Glomerular visceral epithelial cell (primary cell): ENCODE measurements around the gene RERE.
"Not testable (repeated sequence)": the region's sequence is repeated elsewhere in the genome, so short reads cannot be mapped to it uniquely, and the experiment has no call there.

Experiments used
- DNase-seq: peaks from one replicate; pipeline ENCODE4 v3.0.0-alpha.2; 2016; ENCODE audit errors: extremely low spot score

The RERE gene

GRCh38 chr1:8752921-8753713 lies 64.3 kb downstream of the RERE start:
- DNase-seq, result no peak

GRCh38 chr1:8752411-8752810 lies 65.0 kb downstream of the RERE start:
- DNase-seq, result no peak

DNA sequence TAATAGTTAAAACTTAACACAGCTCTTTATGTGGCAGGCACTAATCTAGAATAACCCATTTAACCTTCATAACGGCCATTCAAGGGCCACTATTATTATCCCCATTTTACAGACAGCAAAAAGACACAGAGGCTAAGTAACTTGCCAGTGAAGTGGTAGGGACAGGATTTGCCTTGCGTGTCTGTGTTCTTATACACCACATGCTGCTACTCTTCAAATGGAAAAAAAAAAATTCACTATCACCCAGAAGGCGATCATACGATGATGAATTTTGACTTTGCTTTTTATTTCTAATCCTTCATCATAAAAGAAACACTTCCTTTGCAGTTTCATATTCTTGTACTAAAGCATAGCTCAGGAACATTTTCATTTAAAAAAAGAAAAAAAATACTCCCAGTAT lies 65.5 kb downstream of the RERE start:
- no peak for DNase-seq

- no peak for DNase-seq
These were observed 69.3 kb downstream of the RERE start for GRCh38 chr1:8747879-8748825.

GRCh38 chr1:8746554-8746953 lies 70.9 kb downstream of the RERE start:
- peak; percentile 38 for DNase-seq

DNA sequence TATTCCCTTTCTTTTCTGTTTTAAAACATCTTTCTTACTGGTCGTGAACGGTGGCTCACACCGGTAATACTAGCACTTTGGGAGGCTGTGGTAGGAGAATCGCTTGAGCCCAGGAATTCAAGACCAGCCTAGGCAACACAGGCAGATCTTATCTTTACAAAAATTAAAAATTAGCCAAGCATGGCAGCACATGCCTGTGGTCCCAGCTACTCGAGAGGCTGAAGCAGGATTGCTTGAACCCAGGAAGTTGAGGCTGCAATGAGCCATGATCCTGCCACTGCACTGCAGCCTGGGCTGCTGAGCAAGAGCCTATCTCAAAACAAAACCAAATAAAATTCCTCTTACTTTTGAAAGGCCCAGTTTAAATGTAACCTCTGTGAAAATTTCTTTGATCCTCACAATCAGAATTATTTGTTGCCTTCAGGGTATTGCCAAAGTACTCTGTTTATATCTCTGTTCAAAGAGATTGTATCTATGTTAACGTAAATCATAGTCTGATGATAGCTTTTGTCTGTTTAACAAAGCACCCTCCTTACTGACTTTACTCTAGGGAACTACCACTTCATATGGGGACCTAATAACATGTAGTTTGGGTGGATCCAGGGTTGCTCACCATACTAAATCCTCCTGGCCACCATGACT lies 71.6 kb downstream of the RERE start:
- peak; percentile 46 for DNase-seq

- no peak for DNase-seq
These were observed 72.1 kb downstream of the RERE start for GRCh38 chr1:8745346-8745745.

- DNase-seq, result peak; percentile 21
These were observed 75.2 kb downstream of the RERE start for GRCh38 chr1:8742022-8742924.

GRCh38 chr1:8740034-8740449 lies 77.4 kb downstream of the RERE start:
- peak; percentile 44 for DNase-seq

- DNase-seq, result no peak
These were observed 78.1 kb downstream of the RERE start for GRCh38 chr1:8739377-8739776.

GRCh38 chr1:8736927-8737326 lies 80.5 kb downstream of the RERE start:
- no peak for DNase-seq

DNA sequence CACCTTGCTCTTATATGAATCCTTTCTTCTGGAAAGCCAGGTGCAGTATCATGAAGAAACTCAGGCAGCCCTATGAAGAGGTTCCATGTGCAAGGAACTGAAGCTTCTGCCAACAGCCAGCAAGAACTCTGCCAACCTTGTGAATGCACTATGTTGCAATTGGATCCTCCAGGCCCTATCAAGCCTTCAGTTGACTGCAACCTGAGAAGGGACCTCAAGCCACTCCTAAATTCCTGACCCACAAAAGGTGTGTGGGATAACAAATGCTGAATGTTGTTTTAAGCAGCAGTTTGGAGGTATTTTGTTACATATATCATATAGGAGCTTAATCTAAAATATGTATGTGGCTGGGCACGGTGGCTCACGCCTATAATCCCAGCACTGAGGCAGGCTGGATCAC lies 84.0 kb downstream of the RERE start:
- no peak for DNase-seq

DNA sequence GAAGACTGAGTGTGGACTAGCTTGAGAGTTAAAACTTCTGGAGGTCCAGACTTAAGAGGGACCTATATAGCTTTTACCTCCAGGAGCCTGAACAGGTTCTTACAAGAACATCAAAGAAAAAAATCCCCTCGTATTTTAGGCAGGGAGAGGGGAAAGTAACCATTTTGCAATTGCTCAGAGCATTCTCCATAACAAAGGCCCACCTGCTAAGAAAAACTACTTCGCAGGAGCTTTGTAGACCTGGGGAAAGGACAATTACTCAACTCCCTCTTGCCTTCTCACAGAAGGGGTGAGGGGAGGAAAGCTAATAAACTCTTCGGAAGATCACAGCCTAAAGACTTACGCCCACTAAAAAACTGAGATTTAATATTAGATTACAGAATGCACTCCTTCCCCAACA lies 86.3 kb downstream of the RERE start:
- DNase-seq, result no peak

DNA sequence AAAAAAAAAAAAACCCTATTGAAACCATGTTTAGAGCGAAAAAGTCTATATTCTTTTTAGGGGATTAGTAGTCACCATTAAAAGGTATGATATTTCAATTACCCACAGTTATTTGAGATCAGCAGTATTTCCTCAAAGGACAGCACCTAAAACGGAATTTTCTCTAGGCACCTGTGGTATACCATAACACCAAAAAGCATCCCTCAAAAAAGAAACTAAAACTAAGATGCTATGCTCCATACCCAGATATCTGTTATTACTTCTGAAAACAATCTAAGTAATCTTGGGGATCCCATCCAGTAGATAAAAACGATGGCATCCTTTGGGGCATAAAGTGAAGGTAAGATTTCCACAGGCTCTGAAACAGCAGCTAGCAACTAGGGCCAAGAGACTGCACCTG lies 89.0 kb downstream of the RERE start:
- no peak for DNase-seq

GRCh38 chr1:8727809-8728213 lies 89.6 kb downstream of the RERE start:
- DNase-seq, result no peak

DNA sequence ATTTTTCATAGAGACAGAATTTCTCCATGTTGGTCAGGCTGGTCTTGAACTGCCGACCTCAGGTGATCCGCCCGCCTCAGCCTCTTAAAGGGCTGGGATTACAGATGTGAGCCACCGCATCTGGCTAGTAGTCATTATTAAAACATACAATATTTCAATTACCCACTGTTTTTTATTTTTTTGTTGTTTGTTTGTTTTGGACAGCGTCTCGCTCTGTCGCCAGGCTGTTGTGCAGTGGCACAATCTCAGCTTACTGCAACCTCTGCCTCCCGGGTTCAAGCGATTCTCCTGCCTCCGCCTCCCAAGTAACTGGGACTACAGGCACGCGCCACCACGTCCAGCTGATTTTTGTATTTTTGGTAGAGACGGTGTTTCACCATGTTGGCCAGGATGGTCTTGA lies 90.1 kb downstream of the RERE start:
- DNase-seq, result not testable (repeated sequence)

DNA sequence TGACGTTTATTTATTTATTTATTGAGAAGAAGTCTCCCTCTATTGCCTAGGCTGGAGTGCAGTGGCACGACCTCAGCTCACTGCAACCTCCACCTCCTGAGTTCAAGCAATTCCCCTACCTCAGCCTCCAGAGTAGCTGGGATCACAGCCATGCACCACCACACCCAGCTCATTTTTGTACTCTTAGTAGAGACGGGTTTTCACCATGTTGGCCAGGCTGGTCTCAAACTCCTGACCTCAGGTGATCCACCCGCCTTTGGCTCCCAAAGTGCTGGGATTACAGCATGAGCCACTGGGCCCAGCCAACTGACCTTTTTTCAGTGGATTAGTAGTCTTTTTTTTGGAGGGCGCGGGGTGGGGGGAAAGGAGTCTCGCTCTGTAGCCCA lies 90.6 kb downstream of the RERE start:
- not testable (repeated sequence) for DNase-seq

GRCh38 chr1:8723010-8723409 lies 94.4 kb downstream of the RERE start:
- DNase-seq, result no peak

DNA sequence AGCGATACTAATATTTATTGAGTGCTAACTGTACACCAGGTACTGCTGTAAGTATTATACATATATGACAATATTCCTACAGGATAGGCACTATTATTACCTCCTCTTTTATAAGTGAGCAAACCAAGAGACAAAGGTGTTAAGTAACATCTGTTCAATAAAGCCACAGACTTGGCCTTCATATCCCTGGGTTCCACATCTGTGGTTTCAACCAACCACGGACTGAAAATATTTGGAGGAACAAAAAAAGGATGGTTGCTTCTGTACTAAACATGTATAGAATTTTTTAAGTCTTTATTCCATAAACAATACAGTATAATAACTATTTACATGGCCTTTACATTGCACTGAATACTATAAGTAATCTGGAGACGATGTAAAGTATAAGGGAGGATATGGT lies 95.1 kb downstream of the RERE start:
- no peak for DNase-seq

DNA sequence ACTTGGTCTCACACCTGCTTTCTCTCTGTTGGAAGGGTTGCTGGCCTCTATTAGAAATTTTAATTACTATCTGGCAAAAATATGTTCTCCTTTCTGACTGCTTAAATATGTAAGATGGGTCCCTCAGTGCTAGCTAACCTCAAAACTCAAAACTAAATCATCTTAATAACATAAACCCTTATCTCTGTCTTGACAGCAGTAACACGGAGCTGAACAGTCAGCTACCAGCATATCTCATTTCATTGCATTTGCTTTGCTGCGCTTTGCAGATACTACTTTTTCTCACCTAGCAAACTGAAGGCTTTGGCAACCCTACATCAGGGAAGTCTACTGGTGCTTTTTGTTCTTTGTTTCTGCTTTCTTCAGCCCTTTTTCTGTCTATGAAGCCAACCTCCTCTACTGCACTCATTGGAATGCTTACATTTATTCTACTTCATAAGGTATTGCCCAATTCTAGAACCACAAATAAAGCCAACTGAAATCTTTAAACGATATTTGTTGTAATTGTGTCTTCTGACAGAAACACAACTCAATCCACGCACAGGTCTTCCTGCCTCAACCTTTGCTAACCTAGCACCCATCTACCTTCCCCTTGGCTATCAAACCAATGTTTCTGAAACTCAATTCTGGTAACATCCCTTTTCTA lies 95.6 kb downstream of the RERE start:
- no peak for DNase-seq

DNA sequence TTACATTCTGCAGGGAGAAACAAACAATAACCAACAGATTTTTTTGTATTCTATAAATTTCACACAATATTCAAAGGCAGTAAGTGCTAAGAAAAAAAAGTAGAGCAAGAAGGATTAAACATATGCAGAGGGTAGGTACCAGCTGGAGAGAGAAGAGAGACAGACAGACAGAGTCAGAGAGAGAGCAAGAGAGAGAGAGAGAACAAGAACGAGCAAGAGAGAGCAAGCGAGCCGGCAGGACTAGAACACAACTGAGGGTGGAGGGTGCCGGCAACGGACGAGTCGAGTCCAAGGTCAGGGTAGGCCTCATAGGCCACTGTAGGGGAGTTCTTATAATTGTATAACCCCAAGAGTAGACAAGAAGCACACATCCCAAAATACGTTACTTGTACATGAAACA lies 97.1 kb downstream of the RERE start:
- no peak for DNase-seq
